Mesothelial cell of epicardium (in vitro differentiated cells): ENCODE measurements around the gene STN1. TPM values are rescaled to one million over a fixed set of nuclear protein-coding genes. Genes with fewer than 3 reads are reported as not detected.

ENCODE experiments used
- DNase-seq, 2 experiments: peaks; one replicate each; pipeline ENCODE4 v3.0.0; 2021; ENCODE audit warnings: low spot score in 2 of 2; ENCODE audit not compliant: unreplicated experiment in 2 of 2
- H3K27ac Mint-ChIP-seq: 2 replicates; pipeline ENCODE4 v1.8.0; 2021; ENCODE audit warnings: mixed read lengths
- H3K27me3 Mint-ChIP-seq: 2 replicates; pipeline ENCODE4 v1.8.0; 2021; ENCODE audit warnings: low read depth, mixed read lengths
- H3K36me3 Mint-ChIP-seq: 2 replicates; pipeline ENCODE4 v1.8.0; 2021; ENCODE audit warnings: mixed read lengths
- H3K4me1 Mint-ChIP-seq: 2 replicates; pipeline ENCODE4 v1.8.0; 2021; ENCODE audit warnings: mixed read lengths
- H3K4me3 Mint-ChIP-seq: 2 replicates; pipeline ENCODE4 v1.8.0; 2021; ENCODE audit warnings: mild to moderate bottlenecking, moderate library complexity, mixed read lengths
- H3K9me3 Mint-ChIP-seq: 2 replicates; pipeline ENCODE4 v1.8.0; 2021; ENCODE audit warnings: mixed read lengths
- total RNA-seq: library from RNA; stranded (reverse); gene quantifications from 3 replicates; pipeline ENCODE4 v1.2.1, GENCODE V29; 2021
- TF ChIP-seq, protein P1 (sequence below): fragments of 200-600 bp; sonication (generic); IDR thresholded peaks from one replicate; pipeline ENCODE4 v1.5.0; 2021; ENCODE audit warnings: antibody characterized with exemption; ENCODE audit not compliant: unreplicated experiment

The STN1 gene
- total RNA-seq, 1 donor from 2014 or later = 14.2 TPM

DNA sequence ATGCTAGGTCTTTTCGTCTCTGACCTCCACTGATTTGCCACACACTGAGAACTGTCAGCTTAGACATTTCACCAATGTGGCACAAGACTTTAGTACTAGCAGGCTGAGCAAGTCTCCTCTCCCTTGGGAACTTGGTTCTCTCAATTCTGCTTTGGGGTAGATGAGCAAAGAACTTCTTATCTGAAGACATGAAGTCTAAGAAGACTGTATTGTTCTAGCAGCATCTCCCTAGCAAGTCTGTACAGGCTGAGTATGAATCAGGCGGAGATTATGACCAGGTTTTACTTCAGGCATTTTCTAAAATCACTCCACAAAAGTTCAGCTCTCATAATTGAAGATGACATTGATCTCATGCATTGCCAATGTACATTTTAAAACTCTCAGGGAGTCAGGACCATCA is 23.8 kb upstream of the STN1 start:
- no peaks in the 10 kb centered on the region for H3K27me3 Mint-ChIP-seq
- no peak overlapping the region for H3K4me3 Mint-ChIP-seq
- no peak overlapping the region for H3K27ac Mint-ChIP-seq
- peaks cover 2% of the 10 kb centered on the region for H3K4me1 Mint-ChIP-seq
- TF ChIP-seq, protein P1, sequence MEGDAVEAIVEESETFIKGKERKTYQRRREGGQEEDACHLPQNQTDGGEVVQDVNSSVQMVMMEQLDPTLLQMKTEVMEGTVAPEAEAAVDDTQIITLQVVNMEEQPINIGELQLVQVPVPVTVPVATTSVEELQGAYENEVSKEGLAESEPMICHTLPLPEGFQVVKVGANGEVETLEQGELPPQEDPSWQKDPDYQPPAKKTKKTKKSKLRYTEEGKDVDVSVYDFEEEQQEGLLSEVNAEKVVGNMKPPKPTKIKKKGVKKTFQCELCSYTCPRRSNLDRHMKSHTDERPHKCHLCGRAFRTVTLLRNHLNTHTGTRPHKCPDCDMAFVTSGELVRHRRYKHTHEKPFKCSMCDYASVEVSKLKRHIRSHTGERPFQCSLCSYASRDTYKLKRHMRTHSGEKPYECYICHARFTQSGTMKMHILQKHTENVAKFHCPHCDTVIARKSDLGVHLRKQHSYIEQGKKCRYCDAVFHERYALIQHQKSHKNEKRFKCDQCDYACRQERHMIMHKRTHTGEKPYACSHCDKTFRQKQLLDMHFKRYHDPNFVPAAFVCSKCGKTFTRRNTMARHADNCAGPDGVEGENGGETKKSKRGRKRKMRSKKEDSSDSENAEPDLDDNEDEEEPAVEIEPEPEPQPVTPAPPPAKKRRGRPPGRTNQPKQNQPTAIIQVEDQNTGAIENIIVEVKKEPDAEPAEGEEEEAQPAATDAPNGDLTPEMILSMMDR = no peak
- no peaks in the 10 kb centered on the region for H3K36me3 Mint-ChIP-seq
- no peaks in the 10 kb centered on the region for H3K9me3 Mint-ChIP-seq
- no peak for DNase-seq

DNA sequence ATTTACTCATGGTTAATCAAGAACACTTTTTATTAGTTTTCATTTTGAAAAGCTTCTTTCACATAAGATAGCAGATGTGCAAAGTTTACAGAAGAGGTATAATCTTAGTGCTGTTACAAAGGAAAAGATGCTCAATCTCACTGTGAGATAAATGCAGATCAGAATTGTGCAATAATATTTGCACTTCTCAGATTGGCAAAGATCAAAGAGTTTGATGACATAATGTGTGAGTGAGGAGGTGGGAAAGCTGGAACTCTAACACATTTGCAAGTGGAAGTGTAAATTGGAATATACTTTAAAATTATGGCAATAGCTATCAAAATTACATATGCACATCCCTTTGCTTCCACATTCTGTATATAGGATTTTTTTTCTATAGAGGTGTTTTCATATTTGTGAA is 21.5 kb upstream of the STN1 start:
- Mint-ChIP-seq H3K9me3 (no peaks in the 10 kb centered on the region), H3K27me3 (no peaks in the 10 kb centered on the region), H3K27ac (no peak overlapping the region), H3K4me1 (peaks cover 2% of the 10 kb centered on the region), H3K4me3 (no peak overlapping the region), H3K36me3 (no peaks in the 10 kb centered on the region)
- TF ChIP-seq, protein P1 = no peak
- DNase-seq = no peak

DNA sequence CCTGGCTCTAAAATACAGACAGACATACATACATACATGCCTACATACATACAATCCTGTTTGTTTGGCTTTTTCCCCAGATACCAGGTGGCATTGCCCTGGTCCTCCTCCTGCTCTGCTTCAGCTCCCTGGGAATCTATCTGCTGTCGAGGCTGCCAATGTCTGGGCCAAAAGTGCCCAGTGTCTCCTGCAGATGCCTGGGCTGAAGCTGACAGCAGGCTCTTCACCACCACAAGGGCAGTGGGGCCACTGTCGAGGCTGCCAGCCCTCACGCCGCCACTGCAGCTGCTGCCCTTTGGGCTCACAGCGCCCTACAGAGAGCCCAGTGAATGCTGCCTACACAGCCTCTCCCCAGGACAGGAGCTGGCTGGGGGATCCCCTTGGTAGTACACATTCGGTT is 18.0 kb upstream of the STN1 start:
- Mint-ChIP-seq H3K36me3 (no peaks in the 10 kb centered on the region), H3K4me3 (no peak overlapping the region), H3K4me1 (peaks cover 4% of the 10 kb centered on the region), H3K27ac (no peak overlapping the region), H3K27me3 (no peaks in the 10 kb centered on the region), H3K9me3 (no peaks in the 10 kb centered on the region)
- TF ChIP-seq, protein P1 = no peak
- no peak for DNase-seq

DNA sequence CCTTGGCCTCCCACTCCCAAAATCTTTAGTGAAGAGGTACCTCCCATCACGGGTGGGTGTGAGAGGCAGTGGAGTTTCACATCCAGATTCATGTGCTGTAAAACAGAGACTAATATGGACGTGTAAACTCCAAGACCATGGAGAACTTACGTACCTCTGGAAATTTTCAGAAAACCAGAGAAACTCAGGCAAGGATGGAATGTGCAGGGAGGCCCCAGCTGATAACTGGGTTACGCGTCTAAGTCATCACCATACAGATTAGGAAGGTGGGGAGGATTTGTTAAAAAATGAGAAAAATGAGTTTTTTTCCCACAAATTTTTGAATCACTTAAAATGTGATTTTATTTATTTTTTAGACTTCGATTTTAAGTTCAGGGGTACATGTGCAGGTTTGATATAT is 16.3 kb upstream of the STN1 start:
- TF ChIP-seq, protein P1 = no peak
- no peak overlapping the region for H3K27ac Mint-ChIP-seq
- H3K36me3 Mint-ChIP-seq = no peaks in the 10 kb centered on the region
- H3K27me3 Mint-ChIP-seq = no peaks in the 10 kb centered on the region
- no peak overlapping the region for H3K4me3 Mint-ChIP-seq
- DNase-seq = no peak
- no peaks in the 10 kb centered on the region for H3K9me3 Mint-ChIP-seq
- H3K4me1 Mint-ChIP-seq = peaks cover 11% of the 10 kb centered on the region

DNA sequence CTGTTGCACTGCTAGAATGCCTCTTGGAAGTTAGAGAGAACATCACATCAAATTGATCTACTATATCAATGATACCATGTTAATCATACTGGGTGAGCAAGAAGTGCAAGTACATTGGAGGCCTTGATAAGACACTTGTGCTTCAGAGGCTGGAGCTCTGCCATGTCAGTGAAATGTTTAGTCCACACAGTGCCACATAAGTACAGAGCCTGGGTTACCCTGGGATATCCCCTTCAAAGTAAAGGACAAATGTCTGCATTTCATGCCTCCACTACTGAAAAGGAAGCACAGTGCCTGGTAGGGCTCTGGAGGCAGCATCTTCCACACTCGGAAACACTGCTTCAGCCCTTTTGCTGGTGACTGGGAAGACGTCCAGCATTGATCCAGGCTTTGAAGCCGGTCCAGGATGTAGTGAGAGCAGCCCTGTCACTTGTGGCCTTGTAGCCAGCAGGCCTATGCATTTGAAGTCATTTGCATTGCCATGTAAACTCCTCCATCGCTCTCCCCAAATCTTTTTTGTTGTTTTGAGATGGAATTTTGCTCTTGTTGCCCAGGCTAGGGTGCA is 15.7 kb upstream of the STN1 start:
- no peaks in the 10 kb centered on the region for H3K9me3 Mint-ChIP-seq
- H3K4me3 Mint-ChIP-seq = no peak overlapping the region
- DNase-seq = no peak
- TF ChIP-seq, protein P1 = no peak
- no peaks in the 10 kb centered on the region for H3K27me3 Mint-ChIP-seq
- no peaks in the 10 kb centered on the region for H3K36me3 Mint-ChIP-seq
- no peak overlapping the region for H3K27ac Mint-ChIP-seq
- H3K4me1 Mint-ChIP-seq = peaks cover 17% of the 10 kb centered on the region

DNA sequence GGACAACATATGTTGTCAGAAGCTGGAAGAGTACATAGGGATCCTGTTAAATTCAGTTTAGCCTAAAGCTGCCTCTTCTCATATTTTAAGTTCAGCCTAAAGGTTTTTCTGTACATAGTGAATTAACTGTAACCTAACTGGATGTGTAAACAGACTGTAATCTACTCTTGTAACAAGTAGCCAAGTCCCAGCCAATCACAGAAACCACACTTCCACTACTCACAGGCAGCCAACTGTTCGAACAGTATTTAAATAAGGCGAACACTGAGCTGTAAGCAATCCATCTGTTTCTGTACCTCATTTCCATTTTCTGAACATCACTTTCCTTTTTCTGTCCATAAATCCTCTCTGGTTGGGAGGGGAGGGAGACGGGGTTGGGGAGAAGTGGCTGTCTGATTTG is 15.0 kb upstream of the STN1 start:
- Mint-ChIP-seq H3K36me3 (no peaks in the 10 kb centered on the region), H3K27ac (no peak overlapping the region), H3K4me1 (peaks cover 20% of the 10 kb centered on the region), H3K9me3 (no peaks in the 10 kb centered on the region), H3K4me3 (no peak overlapping the region), H3K27me3 (no peaks in the 10 kb centered on the region)
- DNase-seq = no peak
- TF ChIP-seq, protein P1 = no peak
